ENCODE measurements around the gene ATG7.
"Not testable (repeated sequence)": the region's sequence is repeated elsewhere in the genome, so short reads cannot be mapped to it uniquely, and the experiment has no call there.

ATG7 gene

GRCh38 chr3:11302444-11302843 lies 30.2 kb downstream of the ATG7 start:
- no peak for DNase-seq

- no peak for DNase-seq
Observed at GRCh38 chr3:11304175-11304574, 32.0 kb downstream of the ATG7 start.

- DNase-seq = no peak
Observed at GRCh38 chr3:11305509-11305908, 33.3 kb downstream of the ATG7 start.

GRCh38 chr3:11306817-11307589 lies 34.8 kb downstream of the ATG7 start:
- no peak for DNase-seq

GRCh38 chr3:11307830-11308432 lies 35.7 kb downstream of the ATG7 start:
- DNase-seq = no peak

GRCh38 chr3:11310258-11310657 lies 38.1 kb downstream of the ATG7 start:
- no peak for DNase-seq

- DNase-seq = no peak
Observed at GRCh38 chr3:11312166-11312565, 40.0 kb downstream of the ATG7 start.

- no peak for DNase-seq
Observed at GRCh38 chr3:11317300-11317699, 45.1 kb downstream of the ATG7 start.

GRCh38 chr3:11322931-11323330 lies 50.7 kb downstream of the ATG7 start:
- DNase-seq = no peak

GRCh38 chr3:11323813-11324212 lies 51.6 kb downstream of the ATG7 start:
- no peak for DNase-seq

GRCh38 chr3:11327619-11328018 lies 55.4 kb downstream of the ATG7 start:
- DNase-seq = no peak

- DNase-seq = no peak
Observed at GRCh38 chr3:11328196-11328945, 56.2 kb downstream of the ATG7 start.

GRCh38 chr3:11329777-11330176 lies 57.6 kb downstream of the ATG7 start:
- no peak for DNase-seq

- no peak for DNase-seq
Observed at GRCh38 chr3:11331101-11331500, 58.9 kb downstream of the ATG7 start.

- peak; percentile 16 for DNase-seq
Observed at GRCh38 chr3:11335056-11335608, 62.9 kb downstream of the ATG7 start.

GRCh38 chr3:11339541-11339940 lies 67.3 kb downstream of the ATG7 start:
- no peak for DNase-seq

GRCh38 chr3:11346416-11346815 lies 74.2 kb downstream of the ATG7 start:
- no peak for DNase-seq

- not testable (repeated sequence) for DNase-seq
Observed at GRCh38 chr3:11348877-11349276, 76.7 kb downstream of the ATG7 start.

- DNase-seq = no peak
Observed at GRCh38 chr3:11349446-11349845, 77.2 kb downstream of the ATG7 start.

- no peak for DNase-seq
Observed at GRCh38 chr3:11350374-11350773, 78.2 kb downstream of the ATG7 start.

GRCh38 chr3:11351451-11351850 lies 79.3 kb downstream of the ATG7 start:
- DNase-seq = no peak

GRCh38 chr3:11356269-11356668 lies 84.1 kb downstream of the ATG7 start:
- DNase-seq = no peak

- DNase-seq = no peak
Observed at GRCh38 chr3:11362600-11362999, 90.4 kb downstream of the ATG7 start.

GRCh38 chr3:11363715-11364114 lies 91.5 kb downstream of the ATG7 start:
- DNase-seq = no peak

All from DMS 273 treated with DMSO at 0.1 percent for 48 hours (cell line).